ENCODE measurements around the gene MPRIP. TPM values are rescaled to one million over a fixed set of nuclear protein-coding genes. Genes with fewer than 3 reads are reported as not detected.
A peak's percentile ranks its signal among the peaks of the same experiment; 100 is the strongest.

The MPRIP gene
- total and polyA plus RNA-seq, 2 experiments from 2014 or later: 80.4 to 172 TPM

DNA sequence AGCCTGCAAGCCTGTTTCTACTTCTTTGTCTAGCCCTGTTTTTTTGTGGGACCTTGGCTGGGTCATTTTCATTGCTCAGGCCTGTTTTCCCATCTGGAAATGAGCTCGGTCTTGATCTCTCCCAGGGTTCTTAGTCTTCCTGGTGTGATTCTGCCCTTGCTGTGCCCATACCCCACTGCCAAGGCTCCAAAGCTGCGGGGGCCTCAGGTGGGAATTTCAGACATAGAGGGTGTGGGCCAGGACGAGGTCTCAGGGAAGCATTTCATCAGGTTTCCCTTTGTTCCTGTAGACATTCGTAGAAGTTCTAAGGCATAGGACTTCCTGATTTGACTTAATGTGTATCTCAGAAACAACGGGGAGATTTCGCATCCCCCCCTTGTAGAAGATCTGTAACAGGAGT, 5.8 kb downstream of the MPRIP start:
- Histone ChIP-seq H3K27me3 (no peaks in the 10 kb centered on the region), H3K4me3 (no peak overlapping the region), H3K27ac (no peak overlapping the region), H3K9me3 (ENCODE audit: low read depth) (no peaks in the 10 kb centered on the region), H3K36me3 (no peaks in the 10 kb centered on the region), H3K4me1 (ENCODE audit: low read depth) (peaks cover 33% of the 10 kb centered on the region)
- DNase-seq (ENCODE audit: low read depth in 1 of 2, low spot score in 1 of 2): no peak
- TF ChIP-seq, protein P1, sequence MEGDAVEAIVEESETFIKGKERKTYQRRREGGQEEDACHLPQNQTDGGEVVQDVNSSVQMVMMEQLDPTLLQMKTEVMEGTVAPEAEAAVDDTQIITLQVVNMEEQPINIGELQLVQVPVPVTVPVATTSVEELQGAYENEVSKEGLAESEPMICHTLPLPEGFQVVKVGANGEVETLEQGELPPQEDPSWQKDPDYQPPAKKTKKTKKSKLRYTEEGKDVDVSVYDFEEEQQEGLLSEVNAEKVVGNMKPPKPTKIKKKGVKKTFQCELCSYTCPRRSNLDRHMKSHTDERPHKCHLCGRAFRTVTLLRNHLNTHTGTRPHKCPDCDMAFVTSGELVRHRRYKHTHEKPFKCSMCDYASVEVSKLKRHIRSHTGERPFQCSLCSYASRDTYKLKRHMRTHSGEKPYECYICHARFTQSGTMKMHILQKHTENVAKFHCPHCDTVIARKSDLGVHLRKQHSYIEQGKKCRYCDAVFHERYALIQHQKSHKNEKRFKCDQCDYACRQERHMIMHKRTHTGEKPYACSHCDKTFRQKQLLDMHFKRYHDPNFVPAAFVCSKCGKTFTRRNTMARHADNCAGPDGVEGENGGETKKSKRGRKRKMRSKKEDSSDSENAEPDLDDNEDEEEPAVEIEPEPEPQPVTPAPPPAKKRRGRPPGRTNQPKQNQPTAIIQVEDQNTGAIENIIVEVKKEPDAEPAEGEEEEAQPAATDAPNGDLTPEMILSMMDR (IDR thresholded peaks at IDR 0.05; ENCODE audit: low read depth, low read length): no peak

- Histone ChIP-seq H3K27me3 (no peaks in the 10 kb centered on the region), H3K36me3 (no peaks in the 10 kb centered on the region), H3K4me3 (no peak overlapping the region), H3K27ac (no peak overlapping the region), H3K4me1 (ENCODE audit: low read depth) (peaks cover 16% of the 10 kb centered on the region), H3K9me3 (ENCODE audit: low read depth) (no peaks in the 10 kb centered on the region)
- no peak for DNase-seq (ENCODE audit: low read depth in 1 of 2, low spot score in 1 of 2)
- TF ChIP-seq, protein P1 (IDR thresholded peaks at IDR 0.05; ENCODE audit: low read depth, low read length): no peak
These were observed 8.4 kb downstream of the MPRIP start for GRCh38 chr17:17050346-17051345.

DNA sequence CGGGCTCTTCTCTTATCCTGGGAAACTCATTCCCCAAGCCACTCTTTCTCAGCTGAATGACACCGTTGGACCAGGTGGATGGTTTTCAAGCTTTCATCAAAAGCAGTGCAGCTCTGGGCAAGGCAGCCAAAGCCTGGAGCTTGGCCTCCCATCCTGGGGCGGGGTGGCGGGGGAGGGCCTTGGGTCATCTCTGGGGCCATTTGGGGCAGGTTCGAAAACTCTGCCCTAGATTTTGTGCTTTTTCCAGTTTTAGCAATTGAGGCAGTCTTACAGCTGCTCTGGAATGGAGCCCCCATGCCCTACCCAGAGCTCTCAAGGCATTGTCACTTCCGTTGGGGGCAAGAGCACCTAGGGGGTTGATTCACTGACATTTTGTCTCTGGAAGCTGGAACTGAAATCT, 9.1 kb downstream of the MPRIP start:
- Histone ChIP-seq H3K27me3 (no peaks in the 10 kb centered on the region), H3K4me3 (no peak overlapping the region), H3K36me3 (no peaks in the 10 kb centered on the region), H3K27ac (no peak overlapping the region), H3K4me1 (ENCODE audit: low read depth) (peaks cover 14% of the 10 kb centered on the region), H3K9me3 (ENCODE audit: low read depth) (no peaks in the 10 kb centered on the region)
- no peak for DNase-seq (ENCODE audit: low read depth in 1 of 2, low spot score in 1 of 2)
- TF ChIP-seq, protein P1 (IDR thresholded peaks at IDR 0.05; ENCODE audit: low read depth, low read length): no peak

DNA sequence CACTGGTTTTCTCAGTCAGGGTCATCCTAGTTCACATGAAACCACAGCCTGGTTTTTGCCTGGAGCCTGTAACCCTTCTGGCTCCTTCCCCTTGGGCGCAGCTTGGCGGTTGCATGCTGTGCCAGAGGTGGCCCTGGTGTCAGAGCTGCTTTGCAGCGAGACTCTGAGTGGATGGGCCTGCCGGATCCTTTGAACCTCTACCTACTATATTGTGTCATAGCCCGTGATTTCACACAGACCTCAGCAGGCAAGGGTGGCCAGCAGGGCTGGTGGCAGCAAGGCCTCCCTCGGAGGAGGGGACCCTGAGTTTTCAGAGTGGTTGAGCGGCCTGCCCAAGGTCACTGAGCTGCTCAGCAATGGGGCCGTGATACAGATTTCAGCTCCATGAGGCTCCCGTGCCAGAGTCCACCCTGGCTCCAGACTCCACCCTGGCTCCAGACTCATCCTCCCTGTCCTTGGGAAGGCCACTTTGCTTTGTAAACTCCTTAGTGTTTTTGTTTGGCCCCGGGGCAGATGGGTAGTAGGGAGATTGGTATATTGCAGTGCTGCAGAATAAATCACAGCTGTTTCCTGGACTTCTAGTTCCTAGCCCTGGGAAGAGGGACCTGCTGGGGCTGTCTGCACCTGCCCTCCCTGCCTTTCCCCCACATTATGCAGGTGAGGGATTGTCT, 9.7 kb downstream of the MPRIP start:
- Histone ChIP-seq H3K27me3 (no peaks in the 10 kb centered on the region), H3K4me1 (ENCODE audit: low read depth) (peaks cover 14% of the 10 kb centered on the region), H3K27ac (peak overlapping the region; percentile 22), H3K36me3 (no peaks in the 10 kb centered on the region), H3K9me3 (ENCODE audit: low read depth) (no peaks in the 10 kb centered on the region), H3K4me3 (no peak overlapping the region)
- DNase-seq (ENCODE audit: low read depth in 1 of 2, low spot score in 1 of 2): no peak
- TF ChIP-seq, protein P1 (IDR thresholded peaks at IDR 0.05; ENCODE audit: low read depth, low read length): no peak

GRCh38 chr17:17052462-17053221, 10.4 kb downstream of the MPRIP start:
- Histone ChIP-seq H3K27me3 (no peaks in the 10 kb centered on the region), H3K9me3 (ENCODE audit: low read depth) (no peaks in the 10 kb centered on the region), H3K36me3 (no peaks in the 10 kb centered on the region), H3K4me1 (ENCODE audit: low read depth) (peaks cover 12% of the 10 kb centered on the region), H3K4me3 (no peak overlapping the region), H3K27ac (peak overlapping the region; percentile 22)
- no peak for DNase-seq (ENCODE audit: low read depth in 1 of 2, low spot score in 1 of 2)
- TF ChIP-seq, protein P1 (IDR thresholded peaks at IDR 0.05; ENCODE audit: low read depth, low read length): no peak
